ENCODE data around the gene SYPL1. TPM values are rescaled to one million over a fixed set of nuclear protein-coding genes. Genes with fewer than 3 reads are reported as not detected.
A peak's percentile ranks its signal among the peaks of the same experiment; 100 is the strongest.

Gene SYPL1
- total and polyA plus RNA-seq, 9 of the 15 experiments (the other 6 are each of a cell fraction or from before 2014, with no cell fraction given) = 23.8 to 214 (median 70.2) TPM

GRCh38 chr7:106153891-106154449 lies 41.9 kb upstream of the SYPL1 start (continued):
- TF ChIP-seq MNT (conservative IDR thresholded peaks at IDR 0.05) = no peak
- TF ChIP-seq, protein P1, sequence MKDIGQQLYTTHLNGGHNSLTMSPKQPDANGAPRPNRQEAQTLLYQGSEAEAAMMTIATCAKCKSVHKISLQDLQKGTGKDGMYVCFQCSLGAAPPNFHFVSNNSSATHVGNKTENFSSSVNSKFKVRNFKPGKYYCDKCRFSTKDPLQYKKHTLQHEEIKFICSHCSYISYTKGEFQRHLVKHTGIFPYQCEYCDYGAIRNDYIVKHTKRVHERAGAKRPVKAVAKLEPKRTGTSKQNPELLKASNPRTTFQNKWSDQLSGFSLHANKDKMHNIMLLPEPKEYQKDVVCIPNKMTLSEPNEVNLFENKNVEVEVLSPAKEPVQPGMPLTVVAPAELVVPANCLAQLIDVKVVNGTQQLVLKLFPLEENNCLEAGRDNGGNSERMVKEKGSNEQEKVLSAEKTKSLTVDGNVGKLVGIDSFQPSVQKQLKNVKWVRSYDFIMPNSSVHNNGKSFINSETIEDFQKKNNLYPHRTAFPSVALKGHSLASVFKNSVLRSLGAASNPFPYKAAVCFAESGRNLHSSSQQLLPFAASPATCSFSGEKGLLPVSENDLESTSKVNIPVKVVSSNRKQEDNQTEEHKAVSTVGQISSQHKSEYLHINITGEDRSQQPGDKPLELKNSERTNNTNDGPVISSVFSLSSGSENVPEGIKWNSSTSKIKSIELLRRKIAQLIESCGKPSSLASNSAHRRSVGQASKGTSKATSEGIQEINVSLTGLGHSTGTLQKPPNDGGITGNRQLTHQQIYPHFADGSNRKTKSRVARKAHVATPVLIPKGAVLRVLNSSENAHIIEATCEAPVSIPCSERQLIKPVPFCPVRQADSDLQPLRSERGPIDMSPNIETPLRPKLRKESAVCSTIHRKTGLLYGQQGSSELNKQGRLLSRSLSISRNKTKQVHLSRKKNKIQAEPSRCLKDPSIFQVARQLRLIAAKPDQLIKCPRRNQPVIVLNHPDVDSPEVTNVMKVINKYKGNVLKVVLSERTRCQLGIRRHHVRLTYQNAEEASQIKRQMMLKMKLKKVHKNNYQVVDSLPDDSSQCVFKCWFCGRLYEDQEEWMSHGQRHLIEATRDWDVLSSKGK (CRISPR knock-in tag; IDR thresholded peaks at IDR 0.05) = no peak
- no peak for TF ChIP-seq POLR2G (IDR thresholded peaks at IDR 0.05; ENCODE audit: low read depth, low read length)
- TF ChIP-seq FOXK2 (conservative IDR thresholded peaks at IDR 0.05 in 1 of 2, IDR thresholded peaks at IDR 0.05 in 1 of 2; ENCODE audit: low read depth in 2 of 2) = no peak
- no peak for TF ChIP-seq PHF20 (IDR thresholded peaks at IDR 0.05; ENCODE audit: partially characterized antibody)
- no peak for TF ChIP-seq POLR3G (IDR thresholded peaks at IDR 0.05; ENCODE audit: extremely low read depth, insufficient read length, insufficient replicate concordance)
- TF ChIP-seq ADNP (tag; IDR thresholded peaks at IDR 0.05) = no peak
- TF ChIP-seq ZNF41 (CRISPR knock-in tag; conservative IDR thresholded peaks at IDR 0.05) = no peak
- TF ChIP-seq CC2D1A (IDR thresholded peaks at IDR 0.05) = peak; percentile 92
- no peak for TF ChIP-seq MCM7 (IDR thresholded peaks at IDR 0.05)
- no peak for TF ChIP-seq MCM2 (IDR thresholded peaks at IDR 0.05; ENCODE audit: low read depth)
- TF ChIP-seq NFE2 (IDR thresholded peaks at IDR 0.05; ENCODE audit: low read depth) = no peak
- TF ChIP-seq, protein P2, sequence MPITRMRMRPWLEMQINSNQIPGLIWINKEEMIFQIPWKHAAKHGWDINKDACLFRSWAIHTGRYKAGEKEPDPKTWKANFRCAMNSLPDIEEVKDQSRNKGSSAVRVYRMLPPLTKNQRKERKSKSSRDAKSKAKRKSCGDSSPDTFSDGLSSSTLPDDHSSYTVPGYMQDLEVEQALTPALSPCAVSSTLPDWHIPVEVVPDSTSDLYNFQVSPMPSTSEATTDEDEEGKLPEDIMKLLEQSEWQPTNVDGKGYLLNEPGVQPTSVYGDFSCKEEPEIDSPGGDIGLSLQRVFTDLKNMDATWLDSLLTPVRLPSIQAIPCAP (CRISPR knock-in tag; IDR thresholded peaks at IDR 0.05; ENCODE audit: borderline replicate concordance) = no peak
- peak; percentile 61 for TF ChIP-seq ZFP36 (IDR thresholded peaks at IDR 0.05; ENCODE audit: low read depth, low read length, partially characterized antibody)
- no peak for TF ChIP-seq IFI16 (CRISPR knock-in tag; IDR thresholded peaks at IDR 0.05)
- no peak for TF ChIP-seq USF1 (CRISPR knock-in tag; IDR thresholded peaks at IDR 0.05)
- TF ChIP-seq, protein P3, sequence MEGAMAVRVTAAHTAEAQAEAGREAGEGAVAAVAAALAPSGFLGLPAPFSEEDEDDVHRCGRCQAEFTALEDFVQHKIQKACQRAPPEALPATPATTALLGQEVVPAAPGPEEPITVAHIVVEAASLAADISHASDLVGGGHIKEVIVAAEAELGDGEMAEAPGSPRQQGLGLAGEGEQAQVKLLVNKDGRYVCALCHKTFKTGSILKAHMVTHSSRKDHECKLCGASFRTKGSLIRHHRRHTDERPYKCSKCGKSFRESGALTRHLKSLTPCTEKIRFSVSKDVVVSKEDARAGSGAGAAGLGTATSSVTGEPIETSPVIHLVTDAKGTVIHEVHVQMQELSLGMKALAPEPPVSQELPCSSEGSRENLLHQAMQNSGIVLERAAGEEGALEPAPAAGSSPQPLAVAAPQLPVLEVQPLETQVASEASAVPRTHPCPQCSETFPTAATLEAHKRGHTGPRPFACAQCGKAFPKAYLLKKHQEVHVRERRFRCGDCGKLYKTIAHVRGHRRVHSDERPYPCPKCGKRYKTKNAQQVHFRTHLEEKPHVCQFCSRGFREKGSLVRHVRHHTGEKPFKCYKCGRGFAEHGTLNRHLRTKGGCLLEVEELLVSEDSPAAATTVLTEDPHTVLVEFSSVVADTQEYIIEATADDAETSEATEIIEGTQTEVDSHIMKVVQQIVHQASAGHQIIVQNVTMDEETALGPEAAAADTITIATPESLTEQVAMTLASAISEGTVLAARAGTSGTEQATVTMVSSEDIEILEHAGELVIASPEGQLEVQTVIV (CRISPR knock-in tag; IDR thresholded peaks at IDR 0.05; ENCODE audit: borderline replicate concordance) = no peak
- TF ChIP-seq, protein P4, sequence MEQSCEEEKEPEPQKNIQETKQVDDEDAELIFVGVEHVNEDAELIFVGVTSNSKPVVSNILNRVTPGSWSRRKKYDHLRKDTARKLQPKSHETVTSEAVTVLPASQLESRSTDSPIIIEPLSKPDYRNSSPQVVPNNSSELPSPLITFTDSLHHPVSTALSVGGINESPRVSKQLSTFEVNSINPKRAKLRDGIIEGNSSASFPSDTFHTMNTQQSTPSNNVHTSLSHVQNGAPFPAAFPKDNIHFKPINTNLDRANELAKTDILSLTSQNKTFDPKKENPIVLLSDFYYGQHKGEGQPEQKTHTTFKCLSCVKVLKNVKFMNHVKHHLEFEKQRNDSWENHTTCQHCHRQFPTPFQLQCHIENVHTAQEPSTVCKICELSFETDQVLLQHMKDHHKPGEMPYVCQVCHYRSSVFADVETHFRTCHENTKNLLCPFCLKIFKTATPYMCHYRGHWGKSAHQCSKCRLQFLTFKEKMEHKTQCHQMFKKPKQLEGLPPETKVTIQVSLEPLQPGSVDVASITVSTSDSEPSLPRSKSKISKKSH (CRISPR knock-in tag; IDR thresholded peaks at IDR 0.05) = no peak

Data from K562 (cell line).